ENCODE results near the gene ADCY3.
"Not testable (repeated sequence)": the region's sequence is repeated elsewhere in the genome, so short reads cannot be mapped to it uniquely, and the experiment has no call there.

The ADCY3 gene

DNA sequence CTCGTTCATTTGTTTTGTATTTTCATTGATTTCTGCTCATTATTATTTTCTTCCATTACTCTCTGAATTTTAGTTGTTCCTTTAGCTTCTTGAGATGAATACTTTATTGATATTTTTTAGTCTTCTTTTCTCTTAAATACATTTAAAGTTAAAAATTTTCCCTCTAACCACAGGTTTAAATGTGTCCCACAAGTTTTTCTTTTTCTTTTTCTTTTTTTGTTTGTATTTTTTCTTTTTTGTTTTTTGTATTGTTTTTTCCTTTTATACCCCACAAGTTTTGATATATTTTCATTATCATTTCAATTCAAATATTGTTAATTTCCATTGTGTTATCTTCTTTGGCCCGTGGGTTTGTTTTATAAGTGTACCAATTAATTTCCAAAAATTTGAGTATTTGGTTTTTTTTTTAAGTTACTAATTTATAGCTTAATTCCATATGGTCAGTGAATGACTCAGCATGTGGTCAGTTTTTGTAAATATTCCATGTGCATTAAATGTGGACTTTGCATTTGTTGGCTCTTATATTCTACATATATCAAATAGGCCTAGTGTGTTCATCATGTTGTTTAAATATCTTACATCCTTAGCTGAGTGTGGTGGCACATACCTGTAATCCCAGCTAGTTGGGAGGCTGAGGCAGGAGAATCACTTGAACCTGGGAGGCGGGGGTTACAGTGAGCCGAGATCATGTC, 110.6 kb downstream of the ADCY3 start:
- H3K36me3 ChIP-seq (ENCODE audit: control insufficient read depth, insufficient read depth, low read length), result no peaks in the 10 kb centered on the region
- H3K9me3 ChIP-seq (ENCODE audit: control insufficient read depth, low read length), result no peaks in the 10 kb centered on the region
- no peak overlapping the region for H3K27ac ChIP-seq (ENCODE audit: insufficient read depth, low read length, poor library complexity, severe bottlenecking)
- no peaks in the 10 kb centered on the region for H3K27me3 ChIP-seq (replicated peaks; ENCODE audit: control insufficient read depth, insufficient read depth, low read length, poor library complexity, severe bottlenecking)
- no peak overlapping the region for H3K4me3 ChIP-seq (ENCODE audit: insufficient read depth, low read depth, low read length, poor library complexity, severe bottlenecking)
- no peak for DNase-seq
- no peaks in the 10 kb centered on the region for H3K4me1 ChIP-seq (ENCODE audit: control insufficient read depth, insufficient read depth, low read length, poor library complexity, severe bottlenecking)

GRCh38 chr2:24806661-24807036, 113.4 kb downstream of the ADCY3 start:
- Histone ChIP-seq H3K27ac (ENCODE audit: insufficient read depth, low read length, poor library complexity, severe bottlenecking) (no peak overlapping the region), H3K4me1 (ENCODE audit: control insufficient read depth, insufficient read depth, low read length, poor library complexity, severe bottlenecking) (no peaks in the 10 kb centered on the region), H3K9me3 (ENCODE audit: control insufficient read depth, low read length) (no peaks in the 10 kb centered on the region), H3K4me3 (ENCODE audit: insufficient read depth, low read depth, low read length, poor library complexity, severe bottlenecking) (no peak overlapping the region), H3K27me3 (replicated peaks; ENCODE audit: control insufficient read depth, insufficient read depth, low read length, poor library complexity, severe bottlenecking) (no peaks in the 10 kb centered on the region), H3K36me3 (ENCODE audit: control insufficient read depth, insufficient read depth, low read length) (no peaks in the 10 kb centered on the region)
- no peak for DNase-seq

GRCh38 chr2:24805811-24806660, 114.0 kb downstream of the ADCY3 start:
- H3K9me3 ChIP-seq (ENCODE audit: control insufficient read depth, low read length); H3K27me3 ChIP-seq (replicated peaks; ENCODE audit: control insufficient read depth, insufficient read depth, low read length, poor library complexity, severe bottlenecking); H3K4me1 ChIP-seq (ENCODE audit: control insufficient read depth, insufficient read depth, low read length, poor library complexity, severe bottlenecking); H3K4me3 ChIP-seq (ENCODE audit: insufficient read depth, low read depth, low read length, poor library complexity, severe bottlenecking); H3K36me3 ChIP-seq (ENCODE audit: control insufficient read depth, insufficient read depth, low read length); H3K27ac ChIP-seq (ENCODE audit: insufficient read depth, low read length, poor library complexity, severe bottlenecking); DNase-seq: not testable (repeated sequence)

DNA sequence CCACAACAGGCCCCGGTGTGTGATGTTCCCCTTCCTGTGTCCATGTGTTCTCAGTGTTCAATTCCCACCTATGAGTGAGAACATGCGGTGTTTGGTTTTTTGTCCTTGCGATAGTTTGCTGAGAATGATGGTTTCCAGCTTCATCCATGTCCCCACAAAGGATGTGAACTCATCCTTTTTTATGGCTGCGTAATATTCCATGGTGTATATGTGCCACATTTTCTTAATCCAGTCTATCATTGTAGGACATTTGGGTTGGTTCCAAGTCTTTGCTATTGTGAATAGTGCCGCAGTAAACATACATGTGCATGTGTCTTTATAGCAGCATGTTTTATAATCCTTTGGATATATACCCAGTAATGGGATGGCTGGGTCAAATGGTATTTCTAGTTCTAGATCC, 119.5 kb downstream of the ADCY3 start:
- H3K27ac ChIP-seq (ENCODE audit: insufficient read depth, low read length, poor library complexity, severe bottlenecking); H3K9me3 ChIP-seq (ENCODE audit: control insufficient read depth, low read length); H3K36me3 ChIP-seq (ENCODE audit: control insufficient read depth, insufficient read depth, low read length); DNase-seq; H3K4me3 ChIP-seq (ENCODE audit: insufficient read depth, low read depth, low read length, poor library complexity, severe bottlenecking); H3K4me1 ChIP-seq (ENCODE audit: control insufficient read depth, insufficient read depth, low read length, poor library complexity, severe bottlenecking); H3K27me3 ChIP-seq (replicated peaks; ENCODE audit: control insufficient read depth, insufficient read depth, low read length, poor library complexity, severe bottlenecking): not testable (repeated sequence)

DNA sequence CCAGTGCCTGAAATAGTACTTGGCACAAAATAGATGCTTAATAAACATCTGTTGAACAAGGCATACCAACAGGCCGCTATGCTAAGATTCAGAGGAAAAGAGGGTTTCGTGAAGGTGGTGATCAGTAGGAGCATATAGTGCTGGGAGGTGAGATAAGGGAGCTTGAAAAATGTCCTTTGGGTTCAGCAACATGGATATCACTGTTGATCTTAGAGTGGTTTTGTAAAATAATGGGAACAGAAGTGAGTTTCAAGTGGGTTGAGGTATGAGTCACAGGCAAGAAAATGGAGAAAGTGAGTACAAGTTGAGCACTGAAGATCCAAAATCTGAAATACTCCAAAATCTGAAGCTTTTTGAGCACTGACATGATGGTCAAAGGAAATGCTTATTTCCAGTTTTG, 122.4 kb downstream of the ADCY3 start:
- Histone ChIP-seq H3K4me3 (ENCODE audit: insufficient read depth, low read depth, low read length, poor library complexity, severe bottlenecking) (no peak overlapping the region), H3K27ac (ENCODE audit: insufficient read depth, low read length, poor library complexity, severe bottlenecking) (no peak overlapping the region), H3K9me3 (ENCODE audit: control insufficient read depth, low read length) (no peaks in the 10 kb centered on the region), H3K4me1 (ENCODE audit: control insufficient read depth, insufficient read depth, low read length, poor library complexity, severe bottlenecking) (peaks cover 4% of the 10 kb centered on the region), H3K36me3 (ENCODE audit: control insufficient read depth, insufficient read depth, low read length) (no peaks in the 10 kb centered on the region), H3K27me3 (replicated peaks; ENCODE audit: control insufficient read depth, insufficient read depth, low read length, poor library complexity, severe bottlenecking) (no peaks in the 10 kb centered on the region)
- no peak for DNase-seq

DNA sequence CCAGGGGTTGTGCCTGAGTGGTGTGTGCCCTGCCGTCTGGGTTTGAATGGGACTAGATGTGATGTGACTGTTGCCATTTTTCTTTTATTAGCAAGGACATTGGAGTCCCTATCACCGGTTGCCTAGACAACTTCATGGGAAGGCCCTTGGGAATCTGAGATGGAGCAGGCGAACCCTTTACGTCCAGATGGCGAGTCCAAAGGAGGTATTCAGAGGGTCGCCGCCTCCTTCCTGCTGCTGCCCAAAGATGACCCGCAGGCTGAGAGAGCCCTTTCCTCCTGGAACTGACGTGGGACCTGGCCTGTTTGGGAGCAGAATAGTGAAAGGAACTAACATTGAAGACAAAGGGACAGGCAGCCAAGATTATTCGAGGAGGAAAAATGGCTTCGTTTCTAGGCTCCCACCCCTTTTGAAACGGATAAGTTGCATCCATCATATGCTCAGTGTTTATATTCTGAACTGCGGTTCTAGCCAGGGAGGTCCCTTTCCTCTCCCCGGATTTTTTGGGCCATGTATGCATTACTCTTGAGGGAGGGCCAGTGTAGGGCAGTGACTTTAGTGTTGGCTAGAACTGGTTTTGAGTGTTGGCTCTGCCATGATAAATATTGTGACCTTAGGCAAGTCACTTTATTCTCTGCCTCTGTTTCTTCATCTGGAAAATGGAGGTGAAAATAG, 126.1 kb downstream of the ADCY3 start:
- H3K27ac ChIP-seq (ENCODE audit: insufficient read depth, low read length, poor library complexity, severe bottlenecking), result peak overlapping the region; percentile 96
- peaks cover 4% of the 10 kb centered on the region for H3K4me1 ChIP-seq (ENCODE audit: control insufficient read depth, insufficient read depth, low read length, poor library complexity, severe bottlenecking)
- DNase-seq, result no peak
- H3K27me3 ChIP-seq (replicated peaks; ENCODE audit: control insufficient read depth, insufficient read depth, low read length, poor library complexity, severe bottlenecking), result no peaks in the 10 kb centered on the region
- peak overlapping the region; percentile 97 for H3K4me3 ChIP-seq (ENCODE audit: insufficient read depth, low read depth, low read length, poor library complexity, severe bottlenecking)
- H3K9me3 ChIP-seq (ENCODE audit: control insufficient read depth, low read length), result no peaks in the 10 kb centered on the region
- H3K36me3 ChIP-seq (ENCODE audit: control insufficient read depth, insufficient read depth, low read length), result no peaks in the 10 kb centered on the region

GRCh38 chr2:24792874-24793760, 126.9 kb downstream of the ADCY3 start, which contains the start of the genes CENPO and PTRHD1:
Gene CENPO (plus strand): TSS chr2:24793425. CDS start chr2:24793920, 495 bp downstream.
Gene PTRHD1 (minus strand): TSS chr2:24793391. CDS start chr2:24793377, 14 bp downstream.
- no peaks in the 10 kb centered on the region for H3K9me3 ChIP-seq (ENCODE audit: control insufficient read depth, low read length)
- H3K4me3 ChIP-seq (ENCODE audit: insufficient read depth, low read depth, low read length, poor library complexity, severe bottlenecking), result peak within 1 kb of the TSS; percentile 97
- H3K27ac ChIP-seq (ENCODE audit: insufficient read depth, low read length, poor library complexity, severe bottlenecking), result peak within 1 kb of the TSS; percentile 96
- peaks cover 4% of the 10 kb centered on the region for H3K4me1 ChIP-seq (ENCODE audit: control insufficient read depth, insufficient read depth, low read length, poor library complexity, severe bottlenecking)
- H3K27me3 ChIP-seq (replicated peaks; ENCODE audit: control insufficient read depth, insufficient read depth, low read length, poor library complexity, severe bottlenecking), result no peaks in the 10 kb centered on the region
- peak; percentile 85 to 91 (median 91) for DNase-seq
- no peaks in the 10 kb centered on the region for H3K36me3 ChIP-seq (ENCODE audit: control insufficient read depth, insufficient read depth, low read length)

DNA sequence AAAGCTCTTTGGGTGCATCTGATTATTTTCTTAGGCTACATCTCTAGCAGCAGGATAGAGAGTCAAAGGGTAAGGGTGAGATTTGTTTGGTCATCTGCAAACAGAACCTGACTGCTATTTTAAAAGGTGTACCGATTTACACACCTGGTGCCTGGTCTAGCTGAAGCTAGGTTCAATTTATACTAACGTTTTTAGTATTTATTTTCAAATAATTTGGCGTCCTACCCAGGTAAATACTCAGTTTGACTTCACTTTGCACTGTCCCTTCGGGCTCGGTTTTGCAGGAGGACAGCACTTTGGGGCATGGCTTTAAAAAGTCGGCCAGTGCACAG, 127.5 kb downstream of the ADCY3 start:
- Histone ChIP-seq H3K27ac (ENCODE audit: insufficient read depth, low read length, poor library complexity, severe bottlenecking) (peak overlapping the region; percentile 96), H3K27me3 (replicated peaks; ENCODE audit: control insufficient read depth, insufficient read depth, low read length, poor library complexity, severe bottlenecking) (no peaks in the 10 kb centered on the region), H3K9me3 (ENCODE audit: control insufficient read depth, low read length) (no peaks in the 10 kb centered on the region), H3K4me3 (ENCODE audit: insufficient read depth, low read depth, low read length, poor library complexity, severe bottlenecking) (peak overlapping the region; percentile 97), H3K4me1 (ENCODE audit: control insufficient read depth, insufficient read depth, low read length, poor library complexity, severe bottlenecking) (peaks cover 4% of the 10 kb centered on the region), H3K36me3 (ENCODE audit: control insufficient read depth, insufficient read depth, low read length) (no peaks in the 10 kb centered on the region)
- no peak for DNase-seq

DNA sequence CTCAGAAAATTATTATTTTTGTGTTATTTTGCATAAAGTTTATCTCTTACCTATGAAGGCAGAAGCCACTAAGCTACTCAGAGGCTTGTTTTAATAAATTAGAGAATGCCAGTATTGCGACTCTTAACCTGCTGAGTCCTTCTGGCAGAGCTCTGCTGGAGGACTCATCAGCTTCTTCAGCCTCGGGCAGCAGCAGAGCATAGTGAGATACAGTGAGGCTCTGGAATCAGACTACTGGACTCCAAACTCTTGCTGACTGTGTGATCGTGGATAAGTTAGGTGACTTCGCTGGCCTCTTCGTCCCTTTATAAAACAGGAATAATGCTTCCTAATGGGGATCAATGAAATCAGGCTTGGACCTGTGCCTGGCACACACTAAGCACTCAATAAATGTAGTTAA, 128.6 kb downstream of the ADCY3 start:
- Histone ChIP-seq H3K27me3 (replicated peaks; ENCODE audit: control insufficient read depth, insufficient read depth, low read length, poor library complexity, severe bottlenecking) (no peaks in the 10 kb centered on the region), H3K9me3 (ENCODE audit: control insufficient read depth, low read length) (no peaks in the 10 kb centered on the region), H3K4me3 (ENCODE audit: insufficient read depth, low read depth, low read length, poor library complexity, severe bottlenecking) (no peak overlapping the region), H3K36me3 (ENCODE audit: control insufficient read depth, insufficient read depth, low read length) (no peaks in the 10 kb centered on the region), H3K4me1 (ENCODE audit: control insufficient read depth, insufficient read depth, low read length, poor library complexity, severe bottlenecking) (peaks cover 4% of the 10 kb centered on the region), H3K27ac (ENCODE audit: insufficient read depth, low read length, poor library complexity, severe bottlenecking) (no peak overlapping the region)
- no peak for DNase-seq

Data from effector memory CD4-positive, alpha-beta T cell (primary cell).